HG03469 (cell line): Measurements from ENCODE around the gene AKR1C8.
"Not testable (repeated sequence)": the region's sequence is repeated elsewhere in the genome, so short reads cannot be mapped to it uniquely, and the experiment has no call there.

Experiments
- ATAC-seq: cut with Tn5 transposase; IDR thresholded peaks from one replicate; pipeline ENCODE4 v1.9.1; 2021; ENCODE audit warnings: mild to moderate bottlenecking, moderate library complexity, moderate number of reproducible peaks; ENCODE audit not compliant: unreplicated experiment

AKR1C8 gene

GRCh38 chr10:5184987-5185775 is at the start of gene AKR1C8:
Gene AKR1C8, minus strand, starts transcription at chr10:5185150. Its CDS starts 46 bp downstream, at chr10:5185104.
- no peak for ATAC-seq

- ATAC-seq = no peak
Observed at GRCh38 chr10:5234106-5234860, 49.3 kb upstream of the AKR1C8 start.

GRCh38 chr10:5233324-5233723 is 48.4 kb upstream of the AKR1C8 start:
- no peak for ATAC-seq

GRCh38 chr10:5229019-5229418 is 44.1 kb upstream of the AKR1C8 start:
- no peak for ATAC-seq

- not testable (repeated sequence) for ATAC-seq
Observed at GRCh38 chr10:5222942-5223341, 38.0 kb upstream of the AKR1C8 start.

- ATAC-seq = no peak
Observed at GRCh38 chr10:5219262-5219661, 34.3 kb upstream of the AKR1C8 start.

GRCh38 chr10:5216801-5217200 is 31.9 kb upstream of the AKR1C8 start:
- ATAC-seq = no peak

- no peak for ATAC-seq
Observed at GRCh38 chr10:5211696-5212536, 27.0 kb upstream of the AKR1C8 start.

- ATAC-seq = not testable (repeated sequence)
Observed at GRCh38 chr10:5210261-5210660, 25.3 kb upstream of the AKR1C8 start.

GRCh38 chr10:5209776-5210175 is 24.8 kb upstream of the AKR1C8 start:
- ATAC-seq = not testable (repeated sequence)

GRCh38 chr10:5206799-5207198 is 21.8 kb upstream of the AKR1C8 start:
- no peak for ATAC-seq

GRCh38 chr10:5199398-5199797 is 14.4 kb upstream of the AKR1C8 start:
- ATAC-seq = no peak

- ATAC-seq = no peak
Observed at GRCh38 chr10:5198386-5198785, 13.4 kb upstream of the AKR1C8 start.

GRCh38 chr10:5196702-5197113 is 11.8 kb upstream of the AKR1C8 start, which contains the start of gene AKR1C4:
Gene AKR1C4, plus strand, starts transcription at chr10:5196837. Its CDS starts 31 bp downstream, at chr10:5196868.
- ATAC-seq = no peak

- no peak for ATAC-seq
Observed at GRCh38 chr10:5195727-5196374, 10.9 kb upstream of the AKR1C8 start.

- ATAC-seq = no peak
Observed at GRCh38 chr10:5194431-5194830, 9.5 kb upstream of the AKR1C8 start.

- no peak for ATAC-seq
Observed at GRCh38 chr10:5188358-5188757, 3.4 kb upstream of the AKR1C8 start.

- ATAC-seq = no peak
Observed at GRCh38 chr10:5187867-5188266, 2.9 kb upstream of the AKR1C8 start.

- no peak for ATAC-seq
Observed at GRCh38 chr10:5183923-5184322, 1.0 kb downstream of the AKR1C8 start.

GRCh38 chr10:5180503-5180902 is 4.4 kb downstream of the AKR1C8 start:
- ATAC-seq = not testable (repeated sequence)

- ATAC-seq = not testable (repeated sequence)
Observed at GRCh38 chr10:5175581-5175980, 9.4 kb downstream of the AKR1C8 start.
